NCI-H1930 (cell line): ENCODE measurements around the gene DNAI2.

Source experiments
- DNase-seq, 2 experiments: peaks; one replicate each; lab custom pipeline; 2025; lab: John Stamatoyannopoulos, UW

The DNAI2 gene

GRCh38 chr17:74361230-74362068 lies 87.4 kb downstream of the DNAI2 start, which contains the start of gene BTBD17:
BTBD17 (minus strand) TSS chr17:74361868; CDS start chr17:74361819, 49 bp downstream.
- DNase-seq: peak; percentile 21 to 47

GRCh38 chr17:74362069-74362405 lies 88.0 kb downstream of the DNAI2 start:
- DNase-seq: no peak

- no peak for DNase-seq
These were observed 88.9 kb downstream of the DNAI2 start for GRCh38 chr17:74362810-74363498.
